K562 (cell line): Measurements from ENCODE around the gene ZBTB43. TPM values are rescaled to one million over a fixed set of nuclear protein-coding genes. Genes with fewer than 3 reads are reported as not detected.

Source experiments
- AFF4 ChIP-seq: sonication (generic); formaldehyde crosslinking; IDR thresholded peaks from 2 replicates; pipeline ENCODE4 v1.8.0; 2023; ENCODE audit warnings: mild to moderate bottlenecking, missing genetic modification reagents
- ARID4B ChIP-seq: sonication (generic); formaldehyde crosslinking; IDR thresholded peaks from 2 replicates; pipeline ENCODE4 v1.8.0; 2022; ENCODE audit warnings: mild to moderate bottlenecking, missing genetic modification reagents
- DDX20 ChIP-seq: fragments of 450-650 bp; IDR thresholded peaks from 2 replicates; pipeline ENCODE4 v1.6.1; 2016; ENCODE audit warnings: missing genetic modification characterization, low read depth, mild to moderate bottlenecking, missing compliant biosample characterization, moderate library complexity
- FOXA3 ChIP-seq, 2 experiments: fragments of 450-650 bp in 1 of 2; sonication (generic) in 1 of 2; formaldehyde crosslinking; IDR thresholded peaks in 1 of 2; conservative IDR thresholded peaks in 1 of 2; 2 replicates each; pipeline versions ENCODE4 v1.4.0 to v1.8.0; 2020 to 2022; ENCODE audit warnings: mild to moderate bottlenecking in 2 of 2, missing genetic modification reagents in 1 of 2
- FOXP1 ChIP-seq: sonication (generic); formaldehyde crosslinking; IDR thresholded peaks from 2 replicates; pipeline ENCODE4 v1.8.0; 2022; ENCODE audit warnings: mild to moderate bottlenecking, missing genetic modification reagents
- HBP1 ChIP-seq: fragments of 450-650 bp; formaldehyde crosslinking; IDR thresholded peaks from 2 replicates; pipeline ENCODE4 v1.4.0; 2022; ENCODE audit warnings: missing genetic modification characterization
- ILF3 ChIP-seq: fragments of 450-650 bp; IDR thresholded peaks from 2 replicates; pipeline ENCODE4 v1.6.1; 2018; ENCODE audit warnings: antibody characterized with exemption, mild to moderate bottlenecking, moderate library complexity, borderline replicate concordance
- JUN ChIP-seq, 2 experiments: sonication (generic) in 1 of 2; formaldehyde crosslinking in 1 of 2; IDR thresholded peaks; 2 replicates each; pipeline versions ENCODE4 v1.6.1 to v1.8.0; 2012 to 2022; ENCODE audit warnings: borderline replicate concordance in 2 of 2, mild to moderate bottlenecking in 2 of 2, improper control_type of control experiment in 1 of 2, low read depth in 1 of 2, low read length in 1 of 2, missing genetic modification reagents in 1 of 2
- MCM3 ChIP-seq: fragments of 450-650 bp; IDR thresholded peaks from 2 replicates; pipeline ENCODE4 v1.6.1; 2016
- MYNN ChIP-seq, 2 experiments: sonication (generic); formaldehyde crosslinking in 1 of 2; IDR thresholded peaks; 2 replicates each; pipeline versions ENCODE4 v1.5.0 to v1.6.1; 2016 to 2020; ENCODE audit warnings: antibody characterized with exemption in 1 of 2, missing genetic modification reagents in 1 of 2
- RB1 ChIP-seq: fragments of 450-650 bp; IDR thresholded peaks from 2 replicates; pipeline ENCODE4 v1.6.1; 2017; ENCODE audit warnings: low read depth, mild to moderate bottlenecking
- RBBP5 ChIP-seq: fragments of 200-600 bp; sonication (generic); IDR thresholded peaks from 2 replicates; pipeline ENCODE4 v1.6.1; 2012; ENCODE audit warnings: borderline replicate concordance, mild to moderate bottlenecking, low read length, control low read depth, inconsistent platforms; ENCODE audit not compliant: insufficient read depth, poor library complexity, severe bottlenecking
- SETDB1 ChIP-seq: IDR thresholded peaks from one replicate; pipeline ENCODE4 v1.6.1; 2012; ENCODE audit warnings: low read length, control low read depth, inconsistent platforms
- polyA plus RNA-seq, 8 experiments: library from polyadenylated mRNA; depleted of rRNA in 4 of 8; stranded (reverse) in 5 of 8; unstranded in 3 of 8; fragments of >200 nt; fragmentation: Nextera tagmentation in 2 of 8; fragmentation: Illumina TruSeq in 1 of 8; extraction: Ambion mirVana in 2 of 8; extraction: Trizol in 1 of 8; gene quantifications; 2 replicates each; pipeline versions ENCODE4 v1.2.1 to v1.2.3, GENCODE V29; 2011 to 2014; ENCODE audit warnings: inconsistent platforms in 1 of 8, missing spikeins in 1 of 8
- total RNA-seq, 7 experiments: library from RNA; depleted of rRNA in 6 of 7; stranded (reverse); fragments of >200 nt in 6 of 7; fragmentation: Illumina TruSeq in 2 of 7; extraction: Trizol in 2 of 7; gene quantifications; 2 replicates each; pipeline versions ENCODE4 v1.2.1 to v1.2.3, GENCODE V29; 2011 to 2021; ENCODE audit warnings: low replicate concordance in 1 of 7
- TF ChIP-seq, protein P1 (sequence below): fragments of 450-650 bp; IDR thresholded peaks from 2 replicates; pipeline ENCODE4 v1.6.1; 2016; ENCODE audit warnings: missing biosample characterization, missing genetic modification characterization

The ZBTB43 gene
- total and polyA plus RNA-seq, 9 of the 15 experiments (the other 6 are each of a cell fraction or from before 2014, with no cell fraction given) = 3.9 to 17.2 (median 9.1) TPM

- TF ChIP-seq HBP1 (CRISPR knock-in tag) = 0 out of 2 replicates have a peak, but pooled peaks have one; percentile 46
- no peak for TF ChIP-seq MYNN (IDR thresholded peaks at IDR 0.05)
- TF ChIP-seq MYNN (CRISPR knock-in tag; IDR thresholded peaks at IDR 0.05) = no peak
- peak; percentile 59 for TF ChIP-seq ARID4B (CRISPR knock-in tag)
- no peak for TF ChIP-seq DDX20 (tag)
- TF ChIP-seq FOXA3 (CRISPR knock-in tag; conservative IDR thresholded peaks at IDR 0.05 in 1 of 2, IDR thresholded peaks at IDR 0.05 in 1 of 2) = 0 out of 4 replicates have a peak, but pooled peaks of 1 of the 2 experiments have one; percentile 8
- peak; percentile 87 for TF ChIP-seq JUN (IDR thresholded peaks at IDR 0.05; ENCODE audit: borderline replicate concordance, low read depth, low read length)
- TF ChIP-seq JUN (CRISPR knock-in tag; IDR thresholded peaks at IDR 0.05; ENCODE audit: borderline replicate concordance) = no peak; the same call in 1 of the 2 replicates
- no peak for TF ChIP-seq AFF4
- TF ChIP-seq RBBP5 = peak; percentile 19
- TF ChIP-seq MCM3 = no peak
- TF ChIP-seq, protein P1, sequence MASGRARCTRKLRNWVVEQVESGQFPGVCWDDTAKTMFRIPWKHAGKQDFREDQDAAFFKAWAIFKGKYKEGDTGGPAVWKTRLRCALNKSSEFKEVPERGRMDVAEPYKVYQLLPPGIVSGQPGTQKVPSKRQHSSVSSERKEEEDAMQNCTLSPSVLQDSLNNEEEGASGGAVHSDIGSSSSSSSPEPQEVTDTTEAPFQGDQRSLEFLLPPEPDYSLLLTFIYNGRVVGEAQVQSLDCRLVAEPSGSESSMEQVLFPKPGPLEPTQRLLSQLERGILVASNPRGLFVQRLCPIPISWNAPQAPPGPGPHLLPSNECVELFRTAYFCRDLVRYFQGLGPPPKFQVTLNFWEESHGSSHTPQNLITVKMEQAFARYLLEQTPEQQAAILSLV (tag) = no peak
- TF ChIP-seq RB1 = no peak
- TF ChIP-seq SETDB1 = no peak
- TF ChIP-seq ILF3 = no peak
- 0 out of 2 replicates have a peak, but pooled peaks have one; percentile 20 for TF ChIP-seq FOXP1 (CRISPR knock-in tag)
Measured at GRCh38 chr9:126805554-126806262, 868 bp downstream of the ZBTB43 start (continued).
